Measurements from ENCODE around the gene ABHD4. TPM values are rescaled to one million over a fixed set of nuclear protein-coding genes. Genes with fewer than 3 reads are reported as not detected.

ABHD4 gene
- total RNA-seq, 6 experiments from 2014 or later = 22.2 to 31.6 (median 27.5) TPM

DNA sequence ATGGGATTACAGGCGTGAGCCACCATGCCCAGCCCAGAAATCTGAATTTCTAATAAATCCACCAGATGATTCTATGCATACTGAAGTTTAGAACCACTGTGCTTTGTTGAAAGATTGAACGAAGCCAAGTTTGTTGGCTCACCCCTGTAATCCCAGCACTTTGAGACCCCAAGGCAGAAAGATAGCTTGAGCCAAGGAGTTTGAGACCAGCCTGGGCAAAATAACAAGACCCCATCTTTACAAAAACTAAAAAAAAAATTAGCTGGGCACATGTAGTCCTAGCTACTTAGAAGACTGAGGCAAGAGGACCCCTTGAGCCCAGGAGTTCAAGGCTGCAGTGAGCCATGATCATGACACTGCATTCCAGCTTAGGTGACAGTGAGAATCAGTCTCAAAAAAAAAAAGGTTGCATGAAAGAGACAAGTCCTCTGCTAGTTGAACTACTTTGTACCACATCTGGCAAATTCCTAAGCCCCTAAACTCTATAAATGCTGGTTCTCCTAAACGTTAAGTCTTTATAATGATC is 1.7 kb upstream of the ABHD4 start:
- Mint-ChIP-seq H3K9me3 (no peaks in the 10 kb centered on the region), H3K27me3 (ENCODE audit: insufficient read depth) (no peaks in the 10 kb centered on the region; the same call in none of the 2 replicates), H3K27ac (no peak overlapping the region), H3K36me3 (ENCODE audit: low read depth) (0 out of 2 replicates have a peak, but pooled peaks cover 7% of the 10 kb centered on the region), H3K4me3 (no peak overlapping the region), H3K4me1 (ENCODE audit: low read depth) (peaks cover 42% of the 10 kb centered on the region)
- no peak for TF ChIP-seq CTCF (IDR thresholded peaks at IDR 0.05)
- DNase-seq = no peak

DNA sequence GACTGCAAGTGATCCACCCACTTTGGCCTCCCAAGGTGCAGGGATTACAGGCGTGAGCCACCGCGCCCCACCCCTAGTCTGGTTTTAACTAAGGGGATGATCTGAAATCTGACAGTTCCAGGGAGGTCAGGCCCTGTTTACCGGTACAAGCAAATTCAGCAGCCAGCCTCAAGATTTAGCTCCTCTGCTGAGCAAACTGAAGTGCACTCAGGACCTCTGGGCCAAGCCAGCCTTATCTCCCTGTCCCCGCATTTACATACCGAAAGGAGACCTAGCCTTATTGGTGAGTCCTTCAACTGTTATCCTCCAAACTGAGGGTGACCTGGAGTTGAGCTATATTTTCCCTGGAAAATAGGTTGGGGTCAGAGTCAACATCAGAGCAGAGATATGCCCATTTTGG is 835 bp upstream of the ABHD4 start:
- TF ChIP-seq CTCF (IDR thresholded peaks at IDR 0.05) = no peak
- peaks cover 15% of the 10 kb centered on the region for H3K36me3 Mint-ChIP-seq (ENCODE audit: low read depth)
- H3K27ac Mint-ChIP-seq = no peak overlapping the region
- DNase-seq = no peak
- peak overlapping the region; percentile 98; the same call in 1 of the 2 replicates for H3K4me3 Mint-ChIP-seq
- no peaks in the 10 kb centered on the region for H3K9me3 Mint-ChIP-seq
- H3K4me1 Mint-ChIP-seq (ENCODE audit: low read depth) = peaks cover 50% of the 10 kb centered on the region
- H3K27me3 Mint-ChIP-seq (ENCODE audit: insufficient read depth) = no peaks in the 10 kb centered on the region; the same call in none of the 2 replicates

DNA sequence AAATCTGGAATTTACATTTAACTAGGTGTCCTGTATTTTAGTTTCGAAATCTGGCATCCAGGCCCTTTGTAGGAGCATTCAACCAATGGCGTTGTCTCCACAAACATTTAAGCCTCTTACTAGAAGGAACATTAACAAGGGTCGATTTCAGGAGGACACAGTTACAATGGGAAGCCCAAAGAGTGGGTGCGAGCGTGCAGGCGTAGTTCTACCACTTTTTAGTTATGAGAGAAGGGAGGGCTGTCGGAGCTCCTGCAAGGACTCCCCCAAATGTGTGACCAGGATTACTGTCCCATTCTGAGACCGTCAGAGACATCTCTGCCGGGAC is 365 bp upstream of the ABHD4 start:
- DNase-seq = no peak
- peaks cover 55% of the 10 kb centered on the region for H3K4me1 Mint-ChIP-seq (ENCODE audit: low read depth)

GRCh38 chr14:22598896-22599244 is 770 bp downstream of the ABHD4 start:
- peak overlapping the region; percentile 98 for H3K4me3 Mint-ChIP-seq
- H3K9me3 Mint-ChIP-seq = no peaks in the 10 kb centered on the region
- peaks cover 30% of the 10 kb centered on the region for H3K36me3 Mint-ChIP-seq (ENCODE audit: low read depth)
- peaks cover 66% of the 10 kb centered on the region for H3K4me1 Mint-ChIP-seq (ENCODE audit: low read depth)
- H3K27ac Mint-ChIP-seq = peak overlapping the region; percentile 95
- DNase-seq = peak; percentile 46
- peak; percentile 68; the same call in 1 of the 2 replicates for TF ChIP-seq CTCF (IDR thresholded peaks at IDR 0.05)
- H3K27me3 Mint-ChIP-seq (ENCODE audit: insufficient read depth) = no peaks in the 10 kb centered on the region; the same call in none of the 2 replicates

More for the DNA sequence above, 365 bp upstream of the ABHD4 start:
- Mint-ChIP-seq H3K4me3 (peak overlapping the region; percentile 98), H3K27ac (peak overlapping the region; percentile 95), H3K27me3 (ENCODE audit: insufficient read depth) (no peaks in the 10 kb centered on the region; the same call in none of the 2 replicates), H3K36me3 (ENCODE audit: low read depth) (peaks cover 20% of the 10 kb centered on the region), H3K9me3 (no peaks in the 10 kb centered on the region)
- TF ChIP-seq CTCF (IDR thresholded peaks at IDR 0.05) = no peak

DNA sequence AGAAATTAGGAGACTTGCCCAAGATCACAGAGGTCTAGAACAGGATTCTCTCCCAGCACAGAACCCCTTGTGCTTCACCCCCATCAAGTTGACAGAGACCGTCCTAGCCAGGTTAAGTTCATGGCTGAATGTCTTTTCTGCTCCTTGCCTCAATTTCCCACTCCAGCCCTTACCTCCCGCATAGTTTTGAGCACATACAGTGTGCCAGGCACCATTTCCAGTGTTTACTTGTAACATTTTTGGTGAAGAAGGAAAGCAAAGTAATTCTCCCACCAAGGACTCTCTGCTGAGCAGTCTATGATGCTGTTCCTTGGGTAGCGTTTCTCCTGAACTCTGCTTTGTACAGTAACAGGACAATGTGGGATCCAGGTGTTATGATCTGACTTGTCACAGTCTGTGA is 1.2 kb downstream of the ABHD4 start:
- H3K4me3 Mint-ChIP-seq = peak overlapping the region; percentile 98
- no peaks in the 10 kb centered on the region; the same call in 1 of the 2 replicates for H3K27me3 Mint-ChIP-seq (ENCODE audit: insufficient read depth)
- no peak for DNase-seq
- H3K4me1 Mint-ChIP-seq (ENCODE audit: low read depth) = peaks cover 62% of the 10 kb centered on the region
- H3K27ac Mint-ChIP-seq = peak overlapping the region; percentile 95
- TF ChIP-seq CTCF (IDR thresholded peaks at IDR 0.05) = no peak
- H3K9me3 Mint-ChIP-seq = no peaks in the 10 kb centered on the region
- H3K36me3 Mint-ChIP-seq (ENCODE audit: low read depth) = peaks cover 31% of the 10 kb centered on the region
